OCI-LY1 (cell line): ENCODE measurements around the gene S100A11.
A peak's percentile ranks its signal among the peaks of the same experiment; 100 is the strongest.

ENCODE experiments used
- H2AFZ ChIP-seq: fragments of 200-600 bp; sonication (generic), shearing (Covaris generic); 2 replicates; pipeline ENCODE4 v1.6.0; 2014; ENCODE audit warnings: antibody characterized with exemption, mild to moderate bottlenecking, low read length
- H3F3A ChIP-seq: fragments of 200-600 bp; sonication (generic), shearing (Covaris generic); 2 replicates; pipeline ENCODE4 v1.6.0; 2014; ENCODE audit warnings: mild to moderate bottlenecking, antibody characterized with exemption, low read length, moderate library complexity; ENCODE audit not compliant: insufficient read depth
- H3K27ac ChIP-seq: fragments of 200-600 bp; sonication (generic); 2 replicates; pipeline ENCODE4 v1.5.1; 2014; ENCODE audit warnings: low read length, mixed run types, mild to moderate bottlenecking, low read depth; ENCODE audit not compliant: poor library complexity, severe bottlenecking
- H3K27me3 ChIP-seq: fragments of 200-600 bp; sonication (generic); 2 replicates; pipeline ENCODE4 v1.6.0; 2014; ENCODE audit warnings: antibody characterized with exemption, mild to moderate bottlenecking, low read length, moderate library complexity; ENCODE audit not compliant: insufficient read depth
- H3K36me3 ChIP-seq: fragments of 200-600 bp; sonication (generic); 2 replicates; pipeline ENCODE4 v1.6.1; 2014; ENCODE audit warnings: mild to moderate bottlenecking, antibody characterized with exemption, low read length, moderate library complexity, mixed read lengths; ENCODE audit not compliant: insufficient read depth
- H3K4me1 ChIP-seq: fragments of 200-600 bp; sonication (generic); 2 replicates; pipeline ENCODE4 v1.5.1; 2014; ENCODE audit warnings: mild to moderate bottlenecking, low read length, moderate library complexity; ENCODE audit not compliant: insufficient read depth, severe bottlenecking
- H3K4me2 ChIP-seq: fragments of 200-600 bp; sonication (generic), shearing (Covaris generic); 2 replicates; pipeline ENCODE4 v1.6.1; 2014; ENCODE audit warnings: low read length
- H3K4me3 ChIP-seq: fragments of 200-600 bp; sonication (generic); 2 replicates; pipeline ENCODE4 v1.5.1; 2014; ENCODE audit warnings: low read length, low read depth, mild to moderate bottlenecking, mixed read lengths; ENCODE audit not compliant: poor library complexity, severe bottlenecking
- H3K79me2 ChIP-seq: fragments of 200-600 bp; shearing (Covaris generic); 2 replicates; pipeline ENCODE4 v1.6.1; 2016; ENCODE audit warnings: mixed run types, low read length, mixed read lengths; ENCODE audit not compliant: insufficient read depth
- H3K9ac ChIP-seq: fragments of 200-600 bp; sonication (generic), shearing (Covaris generic); 2 replicates; pipeline ENCODE4 v1.6.1; 2014; ENCODE audit warnings: mild to moderate bottlenecking, low read length, mixed read lengths
- H3K9me2 ChIP-seq: fragments of 200-600 bp; sonication (generic), shearing (Covaris generic); 2 replicates; pipeline ENCODE4 v1.6.1; 2014; ENCODE audit warnings: low read depth, mild to moderate bottlenecking, low read length, mixed read lengths
- H3K9me3 ChIP-seq: fragments of 200-600 bp; shearing (Covaris generic); 2 replicates; pipeline ENCODE4 v1.6.1; 2014; ENCODE audit warnings: low read length, mixed read lengths
- H4K20me1 ChIP-seq: fragments of 200-600 bp; sonication (generic), shearing (Covaris generic); 2 replicates; pipeline ENCODE4 v1.6.0; 2016; ENCODE audit warnings: mild to moderate bottlenecking, low read length; ENCODE audit not compliant: insufficient read depth
- CTCF ChIP-seq: fragments of 200-600 bp; sonication (generic), shearing (Covaris generic); IDR thresholded peaks from 2 replicates; pipeline ENCODE4 v1.5.1; 2017; ENCODE audit warnings: mild to moderate bottlenecking, antibody characterized with exemption, low read length, moderate library complexity, mixed read lengths
- EZH2 ChIP-seq: fragments of 200-600 bp; sonication (generic), shearing (Covaris generic); IDR thresholded peaks from 2 replicates; pipeline ENCODE4 v1.8.0; 2017; ENCODE audit warnings: borderline replicate concordance, mixed run types, mild to moderate bottlenecking, antibody characterized with exemption, low read length, moderate library complexity, mixed read lengths

Gene S100A11

GRCh38 chr1:152001631-152002584 is 34.9 kb downstream of the S100A11 start:
- Histone ChIP-seq H3K79me2 (no peaks in the 10 kb centered on the region), H3K9me3 (no peaks in the 10 kb centered on the region), H3K4me2 (no peak overlapping the region), H3K27me3 (no peaks in the 10 kb centered on the region), H3K36me3 (no peaks in the 10 kb centered on the region), H3F3A (no peaks in the 10 kb centered on the region), H2AFZ (no peak overlapping the region), H3K27ac (no peak overlapping the region), H4K20me1 (no peaks in the 10 kb centered on the region), H3K4me3 (no peak overlapping the region), H3K9me2 (no peaks in the 10 kb centered on the region), H3K4me1 (no peaks in the 10 kb centered on the region), H3K9ac (no peak overlapping the region)
- TF ChIP-seq EZH2: no peak
- peak; percentile 91 for TF ChIP-seq CTCF

GRCh38 chr1:152000964-152001630 is 35.7 kb downstream of the S100A11 start:
- TF ChIP-seq CTCF (no peak), EZH2 (no peak)
- Histone ChIP-seq H3K4me3 (no peak overlapping the region), H4K20me1 (no peaks in the 10 kb centered on the region), H3K9ac (no peak overlapping the region), H2AFZ (no peak overlapping the region), H3K79me2 (no peaks in the 10 kb centered on the region), H3K9me2 (no peaks in the 10 kb centered on the region), H3K4me2 (no peak overlapping the region), H3K4me1 (no peaks in the 10 kb centered on the region), H3K36me3 (no peaks in the 10 kb centered on the region), H3K27me3 (no peaks in the 10 kb centered on the region), H3K27ac (no peak overlapping the region), H3F3A (no peaks in the 10 kb centered on the region), H3K9me3 (no peaks in the 10 kb centered on the region)

- no peaks in the 10 kb centered on the region for H3K79me2 ChIP-seq
- H3K4me3 ChIP-seq: no peak overlapping the region
- H3K9me2 ChIP-seq: no peaks in the 10 kb centered on the region
- peaks cover 6% of the 10 kb centered on the region for H3K4me1 ChIP-seq
- no peak overlapping the region for H3K9ac ChIP-seq
- no peaks in the 10 kb centered on the region for H3K27me3 ChIP-seq
- no peak overlapping the region for H3K4me2 ChIP-seq
- no peak for TF ChIP-seq EZH2
- TF ChIP-seq CTCF: no peak
- no peak overlapping the region for H2AFZ ChIP-seq
- no peaks in the 10 kb centered on the region for H3K9me3 ChIP-seq
- H4K20me1 ChIP-seq: no peaks in the 10 kb centered on the region
- H3K27ac ChIP-seq: no peak overlapping the region
- no peaks in the 10 kb centered on the region for H3F3A ChIP-seq
- H3K36me3 ChIP-seq: no peaks in the 10 kb centered on the region
Observed at GRCh38 chr1:151998611-151999362, 38.0 kb downstream of the S100A11 start.
